ENCODE measurements around the gene C1QL2.

- TF ChIP-seq REST (IDR thresholded peaks at IDR 0.05; ENCODE audit: insufficient read depth in 1 of 2, low read depth in 2 of 2, low read length in 2 of 2) (no peak), SIN3A (IDR thresholded peaks at IDR 0.05; ENCODE audit: borderline replicate concordance, insufficient read depth, low read length) (no peak), POLR2AphosphoS5 (IDR thresholded peaks at IDR 0.05; ENCODE audit: low read depth, low read length) (no peak), TAF1 (IDR thresholded peaks at IDR 0.05; ENCODE audit: borderline replicate concordance, insufficient read depth, low read length) (no peak), FOXP2 (optimal IDR thresholded peaks at IDR 0.05; ENCODE audit: borderline replicate concordance, extremely low read depth, extremely low read length, insufficient read depth) (no peak)
Observed at GRCh38 chr2:119119999-119120756, 38.4 kb downstream of the C1QL2 start.

Measured in PFSK-1 (cell line).